DND-41 (cell line): Measurements from ENCODE around the gene F8A1.
"Not testable (repeated sequence)": the region's sequence is repeated elsewhere in the genome, so short reads cannot be mapped to it uniquely, and the experiment has no call there.

Experiments
- ATAC-seq: fragments of 200-7000 bp; cut with Tn5 transposase; 3 replicates; pipeline ENCODE4 v1.9.1; 2021; ENCODE audit warnings: low read depth; ENCODE audit not compliant: insufficient read depth
- DNase-seq: peaks from one replicate; pipeline ENCODE4 v3.0.0-alpha.2; 2020
- H2AFZ ChIP-seq: 2 replicates; pipeline ENCODE4 v1.6.0; 2012; ENCODE audit warnings: low read depth, low read length
- H3K27ac ChIP-seq: 2 replicates; pipeline ENCODE4 v1.5.1; 2012; ENCODE audit warnings: low read length, inconsistent platforms
- H3K27me3 ChIP-seq: fragments of 200-600 bp; sonication (generic); 2 replicates; pipeline ENCODE4 v1.6.0; 2012; ENCODE audit warnings: low read length, mild to moderate bottlenecking, inconsistent platforms; ENCODE audit not compliant: insufficient read depth, poor library complexity
- H3K36me3 ChIP-seq: 2 replicates; pipeline ENCODE4 v1.5.1; 2012; ENCODE audit warnings: low read length, inconsistent platforms; ENCODE audit not compliant: insufficient read depth
- H3K4me1 ChIP-seq: 2 replicates; pipeline ENCODE4 v1.5.1; 2012; ENCODE audit warnings: mild to moderate bottlenecking, low read length; ENCODE audit not compliant: insufficient read depth
- H3K4me2 ChIP-seq: 2 replicates; pipeline ENCODE4 v1.6.0; 2012; ENCODE audit warnings: mild to moderate bottlenecking, moderate library complexity, low read length, inconsistent platforms; ENCODE audit not compliant: insufficient read depth
- H3K4me3 ChIP-seq, 2 experiments: fragments of 200-600 bp in 1 of 2; shearing (Covaris generic) in 1 of 2; 2 replicates each; pipeline ENCODE4 v1.5.1; 2012 to 2016; ENCODE audit warnings: inconsistent platforms in 2 of 2, low read length in 2 of 2, mild to moderate bottlenecking in 2 of 2, low read depth in 1 of 2, moderate library complexity in 1 of 2
- H3K79me2 ChIP-seq: 2 replicates; pipeline ENCODE4 v1.6.0; 2012; ENCODE audit warnings: low read length, inconsistent platforms; ENCODE audit not compliant: insufficient read depth
- H3K9ac ChIP-seq: 2 replicates; pipeline ENCODE4 v1.6.0; 2012; ENCODE audit warnings: low read depth, mild to moderate bottlenecking, inconsistent platforms, low read length, moderate library complexity
- H3K9me3 ChIP-seq: 2 replicates; pipeline ENCODE4 v1.5.1; 2012; ENCODE audit warnings: low read length, moderate library complexity, mild to moderate bottlenecking, inconsistent platforms; ENCODE audit not compliant: insufficient read depth, severe bottlenecking
- H4K20me1 ChIP-seq: 2 replicates; pipeline ENCODE4 v1.6.0; 2012; ENCODE audit warnings: low read length; ENCODE audit not compliant: insufficient read depth
- EZH2 ChIP-seq: IDR thresholded peaks from 3 replicates; pipeline ENCODE4 v1.6.1; 2012; ENCODE audit warnings: borderline replicate concordance, low read depth, mild to moderate bottlenecking, moderate library complexity, low read length, inconsistent platforms; ENCODE audit not compliant: severe bottlenecking
- TF ChIP-seq, protein P1 (sequence below): IDR thresholded peaks from 2 replicates; pipeline ENCODE4 v1.5.1; 2012; ENCODE audit warnings: borderline replicate concordance, low read length, moderate library complexity, mild to moderate bottlenecking; ENCODE audit not compliant: poor library complexity, severe bottlenecking; ENCODE audit errors: extremely low read depth

Gene F8A1

DNA sequence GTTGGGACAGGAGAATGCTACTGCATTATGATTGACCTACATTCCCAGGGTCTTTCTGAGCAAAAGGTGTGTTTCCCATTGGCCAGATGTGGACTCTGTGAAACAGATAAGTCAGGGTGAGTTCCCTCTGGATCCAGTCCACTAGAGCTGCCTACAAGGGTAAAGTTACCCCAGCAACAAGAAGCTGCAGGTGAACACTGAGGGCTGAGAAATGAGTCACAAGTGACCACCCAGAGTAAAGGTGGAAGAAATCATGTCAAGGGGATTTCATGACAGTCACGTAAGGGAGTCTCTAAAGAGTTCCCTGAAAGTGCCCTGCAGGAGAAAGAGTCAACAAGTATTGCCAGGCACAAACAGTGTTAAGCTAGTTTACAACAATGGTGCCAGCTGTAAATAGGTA, 16.3 kb downstream of the F8A1 start:
- no peak for ATAC-seq

DNA sequence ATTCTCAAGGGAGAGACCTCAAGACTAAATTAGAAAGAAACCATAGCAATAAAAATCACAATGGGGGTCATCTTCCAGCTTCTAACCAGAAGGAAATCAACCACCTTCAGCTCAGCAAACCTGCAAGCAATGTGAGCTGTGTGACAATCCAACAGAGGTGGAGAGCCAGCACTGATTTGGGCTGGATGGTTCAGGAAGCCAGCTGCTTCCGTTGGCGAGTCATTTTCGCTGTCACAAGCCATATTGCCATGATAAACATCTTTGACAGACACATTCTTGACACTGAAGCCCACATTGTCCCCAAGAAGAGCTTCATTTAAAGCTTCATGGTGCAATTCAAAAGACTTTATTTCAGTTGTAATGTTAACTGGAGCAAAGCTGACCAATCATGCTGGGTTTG, 22.7 kb downstream of the F8A1 start:
- no peaks in the 10 kb centered on the region for H3K27me3 ChIP-seq
- no peak for DNase-seq
- no peak overlapping the region for H3K9ac ChIP-seq
- no peaks in the 10 kb centered on the region for H3K79me2 ChIP-seq
- H3K4me1 ChIP-seq, result no peaks in the 10 kb centered on the region
- no peak for ATAC-seq
- no peak overlapping the region for H2AFZ ChIP-seq
- H4K20me1 ChIP-seq, result no peaks in the 10 kb centered on the region
- H3K9me3 ChIP-seq, result no peaks in the 10 kb centered on the region
- no peak overlapping the region for H3K4me2 ChIP-seq
- TF ChIP-seq, protein P1, sequence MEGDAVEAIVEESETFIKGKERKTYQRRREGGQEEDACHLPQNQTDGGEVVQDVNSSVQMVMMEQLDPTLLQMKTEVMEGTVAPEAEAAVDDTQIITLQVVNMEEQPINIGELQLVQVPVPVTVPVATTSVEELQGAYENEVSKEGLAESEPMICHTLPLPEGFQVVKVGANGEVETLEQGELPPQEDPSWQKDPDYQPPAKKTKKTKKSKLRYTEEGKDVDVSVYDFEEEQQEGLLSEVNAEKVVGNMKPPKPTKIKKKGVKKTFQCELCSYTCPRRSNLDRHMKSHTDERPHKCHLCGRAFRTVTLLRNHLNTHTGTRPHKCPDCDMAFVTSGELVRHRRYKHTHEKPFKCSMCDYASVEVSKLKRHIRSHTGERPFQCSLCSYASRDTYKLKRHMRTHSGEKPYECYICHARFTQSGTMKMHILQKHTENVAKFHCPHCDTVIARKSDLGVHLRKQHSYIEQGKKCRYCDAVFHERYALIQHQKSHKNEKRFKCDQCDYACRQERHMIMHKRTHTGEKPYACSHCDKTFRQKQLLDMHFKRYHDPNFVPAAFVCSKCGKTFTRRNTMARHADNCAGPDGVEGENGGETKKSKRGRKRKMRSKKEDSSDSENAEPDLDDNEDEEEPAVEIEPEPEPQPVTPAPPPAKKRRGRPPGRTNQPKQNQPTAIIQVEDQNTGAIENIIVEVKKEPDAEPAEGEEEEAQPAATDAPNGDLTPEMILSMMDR, result no peak
- H3K36me3 ChIP-seq, result no peaks in the 10 kb centered on the region
- H3K4me3 ChIP-seq, result no peak overlapping the region
- no peak overlapping the region for H3K27ac ChIP-seq

More for the DNA sequence above, 16.3 kb downstream of the F8A1 start:
- H3K9me3 ChIP-seq, result no peaks in the 10 kb centered on the region
- H3K27ac ChIP-seq, result no peak overlapping the region
- H3K27me3 ChIP-seq, result no peaks in the 10 kb centered on the region
- no peaks in the 10 kb centered on the region for H3K36me3 ChIP-seq
- no peaks in the 10 kb centered on the region for H3K79me2 ChIP-seq
- no peak overlapping the region for H3K4me3 ChIP-seq
- no peak for TF ChIP-seq EZH2
- TF ChIP-seq, protein P1, result no peak
- H3K4me2 ChIP-seq, result no peak overlapping the region
- no peaks in the 10 kb centered on the region for H3K4me1 ChIP-seq
- no peak overlapping the region for H3K9ac ChIP-seq
- DNase-seq, result no peak
- no peak overlapping the region for H2AFZ ChIP-seq
- no peaks in the 10 kb centered on the region for H4K20me1 ChIP-seq

DNA sequence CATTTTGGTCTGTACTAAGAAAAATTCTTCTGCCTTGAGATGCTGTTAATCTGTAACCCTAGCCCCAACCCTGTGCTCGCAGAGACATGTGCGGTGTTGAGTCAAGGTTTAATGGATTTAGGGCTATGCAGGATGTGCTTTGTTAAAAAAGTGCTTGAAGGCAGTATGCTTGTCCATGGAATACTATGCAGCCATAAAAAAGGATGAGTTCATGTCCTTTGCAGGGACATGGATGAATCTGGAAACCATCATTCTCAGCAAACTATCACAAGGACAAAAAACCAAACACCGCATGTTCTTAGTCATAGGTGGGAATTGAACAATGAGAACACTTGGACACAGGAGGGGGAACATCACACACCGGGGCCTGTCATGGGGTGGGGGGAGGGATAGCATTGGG, 23.9 kb downstream of the F8A1 start:
- not testable (repeated sequence) for H3K27ac ChIP-seq, ATAC-seq, H3K27me3 ChIP-seq, H3K9ac ChIP-seq, H3K4me1 ChIP-seq, DNase-seq, H3K36me3 ChIP-seq, H2AFZ ChIP-seq, H3K4me2 ChIP-seq, H4K20me1 ChIP-seq, H3K4me3 ChIP-seq, H3K79me2 ChIP-seq, H3K9me3 ChIP-seq

DNA sequence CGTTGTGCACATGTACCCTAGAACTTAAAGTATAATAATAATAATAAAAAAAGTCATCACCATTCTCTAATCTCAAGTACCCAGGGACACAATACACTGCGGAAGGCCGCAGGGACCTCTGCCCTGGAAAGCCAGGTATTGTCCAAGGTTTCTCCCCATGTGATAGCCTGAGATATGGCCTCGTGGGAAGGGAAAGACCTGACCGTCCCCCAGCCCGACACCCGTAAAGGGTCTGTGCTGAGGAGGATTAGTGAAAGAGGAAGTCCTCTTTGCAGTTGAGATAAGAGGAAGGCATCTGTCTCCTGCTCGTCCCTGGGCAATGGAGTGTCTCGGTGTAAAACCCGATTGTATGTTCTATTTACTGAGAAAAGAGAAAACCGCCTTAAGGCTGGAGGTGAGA, 24.4 kb downstream of the F8A1 start:
- not testable (repeated sequence) for H3K27me3 ChIP-seq, H3K27ac ChIP-seq, H3K4me1 ChIP-seq, H2AFZ ChIP-seq, H3K9me3 ChIP-seq, H3K9ac ChIP-seq, DNase-seq, H3K36me3 ChIP-seq, H3K79me2 ChIP-seq, ATAC-seq, H4K20me1 ChIP-seq, H3K4me2 ChIP-seq, H3K4me3 ChIP-seq

DNA sequence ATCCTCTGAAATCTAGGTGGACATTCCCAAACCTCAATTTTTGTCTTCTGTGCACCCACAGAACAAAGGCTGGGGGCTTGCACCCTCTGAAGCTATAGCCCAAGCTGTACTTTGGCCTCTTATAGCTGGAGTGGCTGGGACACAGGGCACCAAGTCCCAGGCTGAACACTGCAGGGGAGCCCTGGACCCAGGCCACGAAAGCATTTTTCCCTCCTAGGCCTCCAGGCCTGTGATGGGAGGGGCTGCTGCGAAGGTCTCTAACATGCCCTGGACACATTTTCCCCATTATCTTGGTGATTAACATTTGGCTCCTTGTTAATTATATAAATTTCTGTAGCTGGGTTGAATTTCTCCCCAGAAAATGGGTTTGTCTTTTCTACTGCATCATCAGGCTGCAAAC, 27.9 kb downstream of the F8A1 start:
- H2AFZ ChIP-seq, result no peak overlapping the region
- no peak overlapping the region for H3K9ac ChIP-seq
- DNase-seq (no peak), ATAC-seq (no peak)
- peaks cover 5% of the 10 kb centered on the region; the same call in 1 of the 2 replicates for H3K4me1 ChIP-seq
- H4K20me1 ChIP-seq, result no peaks in the 10 kb centered on the region
- TF ChIP-seq EZH2, result no peak
- TF ChIP-seq, protein P1, result no peak
- H3K79me2 ChIP-seq, result no peaks in the 10 kb centered on the region
- no peaks in the 10 kb centered on the region for H3K9me3 ChIP-seq
- no peaks in the 10 kb centered on the region for H3K27me3 ChIP-seq
- no peak overlapping the region for H3K27ac ChIP-seq
- no peak overlapping the region for H3K4me2 ChIP-seq
- no peak overlapping the region for H3K4me3 ChIP-seq
- H3K36me3 ChIP-seq, result no peaks in the 10 kb centered on the region
